Fibroblast of villous mesenchyme (primary cell): Measurements from ENCODE around the gene ROGDI. TPM values are rescaled to one million over a fixed set of nuclear protein-coding genes. Genes with fewer than 3 reads are reported as not detected.

ENCODE experiments used
- DNase-seq: peaks from one replicate; pipeline ENCODE4 v3.0.0-alpha.2; 2010; ENCODE audit warnings: low read depth
- H3K4me3 ChIP-seq: 2 replicates; pipeline ENCODE4 v1.5.1; 2011; ENCODE audit warnings: low read depth, mild to moderate bottlenecking, low read length
- total RNA-seq: library from RNA; depleted of rRNA; stranded (reverse); fragments of >200 nt; gene quantifications from 2 replicates; pipeline ENCODE4 v1.2.3, GENCODE V29; 2012
- TF ChIP-seq, protein P1 (sequence below): IDR thresholded peaks from 2 replicates; pipeline ENCODE4 v1.5.1; 2012; ENCODE audit warnings: low read depth, mild to moderate bottlenecking, low read length; ENCODE audit not compliant: insufficient read depth

Gene ROGDI
- total RNA-seq, 1 donor, result 20.7 TPM

DNA sequence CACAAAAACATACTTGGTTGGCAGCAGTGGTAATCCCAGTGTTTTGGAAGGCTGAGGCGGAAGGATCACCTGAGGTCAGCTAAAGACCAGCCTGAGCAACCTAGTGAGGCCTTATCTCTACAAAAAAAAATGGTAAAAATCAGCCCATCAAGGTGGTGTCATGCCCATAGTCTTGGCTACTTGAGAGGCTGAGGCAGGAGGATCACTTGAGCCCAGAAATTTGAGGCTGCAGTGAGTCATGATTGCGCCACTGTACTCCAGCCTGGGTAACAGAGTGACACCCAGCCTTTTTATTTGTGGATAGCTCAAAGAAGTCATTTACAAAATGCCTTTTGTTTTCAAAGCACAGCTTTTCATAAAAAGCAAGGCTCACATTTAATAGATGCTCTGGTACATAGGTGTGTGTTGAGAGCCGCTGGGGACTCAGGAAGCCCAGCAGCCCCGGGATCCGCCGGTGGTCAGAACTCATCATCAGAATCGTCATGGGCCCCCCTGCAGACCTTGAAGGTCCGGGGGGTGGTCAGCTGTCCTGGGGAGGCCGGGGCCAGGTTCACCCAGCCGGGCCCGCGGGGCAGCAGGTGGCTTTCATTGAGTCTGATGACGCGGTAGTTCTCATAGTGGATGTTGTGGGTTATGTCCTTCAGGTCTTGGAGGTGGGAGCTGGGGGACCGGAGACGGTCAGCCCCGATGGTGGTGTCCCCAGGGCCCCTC, 24.9 kb downstream of the ROGDI start:
- DNase-seq, result no peak
- no peak overlapping the region for H3K4me3 ChIP-seq
- TF ChIP-seq, protein P1, sequence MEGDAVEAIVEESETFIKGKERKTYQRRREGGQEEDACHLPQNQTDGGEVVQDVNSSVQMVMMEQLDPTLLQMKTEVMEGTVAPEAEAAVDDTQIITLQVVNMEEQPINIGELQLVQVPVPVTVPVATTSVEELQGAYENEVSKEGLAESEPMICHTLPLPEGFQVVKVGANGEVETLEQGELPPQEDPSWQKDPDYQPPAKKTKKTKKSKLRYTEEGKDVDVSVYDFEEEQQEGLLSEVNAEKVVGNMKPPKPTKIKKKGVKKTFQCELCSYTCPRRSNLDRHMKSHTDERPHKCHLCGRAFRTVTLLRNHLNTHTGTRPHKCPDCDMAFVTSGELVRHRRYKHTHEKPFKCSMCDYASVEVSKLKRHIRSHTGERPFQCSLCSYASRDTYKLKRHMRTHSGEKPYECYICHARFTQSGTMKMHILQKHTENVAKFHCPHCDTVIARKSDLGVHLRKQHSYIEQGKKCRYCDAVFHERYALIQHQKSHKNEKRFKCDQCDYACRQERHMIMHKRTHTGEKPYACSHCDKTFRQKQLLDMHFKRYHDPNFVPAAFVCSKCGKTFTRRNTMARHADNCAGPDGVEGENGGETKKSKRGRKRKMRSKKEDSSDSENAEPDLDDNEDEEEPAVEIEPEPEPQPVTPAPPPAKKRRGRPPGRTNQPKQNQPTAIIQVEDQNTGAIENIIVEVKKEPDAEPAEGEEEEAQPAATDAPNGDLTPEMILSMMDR, result no peak

DNA sequence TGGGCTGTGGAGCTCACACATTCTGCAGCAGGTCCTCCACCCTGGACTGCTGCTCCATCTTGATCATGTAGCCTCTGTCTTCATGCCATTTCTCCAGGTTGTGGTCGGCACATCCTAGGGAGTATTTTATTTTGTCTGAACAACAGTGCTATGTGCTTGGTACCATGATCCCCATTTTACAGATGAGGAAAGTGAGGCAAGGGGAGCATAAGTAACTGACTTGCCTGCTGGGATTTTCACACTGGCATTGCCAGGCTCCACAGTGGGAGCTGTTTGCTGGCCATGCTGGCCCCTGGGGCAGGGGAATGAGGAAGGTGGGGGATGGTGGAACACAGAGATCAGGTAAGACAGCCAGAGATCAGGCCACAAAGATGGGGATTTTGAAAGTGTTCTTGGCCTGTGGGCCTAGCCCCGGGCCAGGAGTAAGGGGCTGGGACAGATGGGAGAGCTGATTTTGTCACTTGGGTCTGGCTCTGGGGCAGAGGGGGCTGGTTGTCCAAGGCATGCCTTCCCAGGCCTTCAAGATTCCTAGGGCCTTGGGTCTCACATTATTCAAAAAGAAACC, 26.2 kb downstream of the ROGDI start:
- no peak for DNase-seq
- TF ChIP-seq, protein P1, result no peak
- no peak overlapping the region for H3K4me3 ChIP-seq

DNA sequence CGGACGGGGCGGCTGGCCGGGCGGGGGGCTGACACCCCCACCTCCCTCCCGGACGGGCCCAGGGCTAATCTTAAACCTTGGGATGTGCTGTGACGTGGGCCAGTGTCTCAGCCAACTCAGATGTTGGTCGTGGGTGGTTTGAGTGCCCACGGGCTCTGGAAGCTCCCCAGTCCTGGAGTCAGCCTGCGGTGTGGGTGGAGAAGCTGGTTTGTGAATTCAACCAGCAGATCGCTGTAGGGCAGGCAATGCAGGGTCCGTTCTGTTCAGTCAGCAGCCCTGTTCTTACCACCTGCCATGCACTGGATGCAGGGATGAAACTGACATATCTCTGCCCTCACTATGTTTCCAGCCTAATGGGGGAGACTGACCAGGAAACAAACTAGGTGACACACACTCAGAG, 27.4 kb downstream of the ROGDI start:
- DNase-seq, result no peak
- TF ChIP-seq, protein P1, result no peak
- no peak overlapping the region for H3K4me3 ChIP-seq

DNA sequence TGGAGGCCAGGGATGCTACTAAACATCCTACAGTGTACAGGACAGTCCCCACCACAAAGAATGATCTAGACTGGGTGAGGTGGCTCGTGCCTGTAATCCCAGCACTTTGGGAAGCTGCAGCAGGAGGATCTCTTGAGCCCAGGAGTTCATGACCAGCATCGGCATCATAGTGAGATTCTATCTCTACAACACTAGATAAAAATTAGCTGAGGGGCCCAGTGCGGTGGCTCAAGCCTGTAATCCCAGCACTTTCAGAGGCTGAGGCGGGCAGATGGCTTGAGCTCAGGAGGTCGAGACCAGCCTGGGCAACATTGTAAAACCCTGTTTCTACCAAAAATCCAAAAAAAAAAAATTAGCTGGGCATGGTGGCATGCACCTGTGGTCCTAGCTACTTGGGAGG, 30.1 kb downstream of the ROGDI start:
- no peak for DNase-seq
- H3K4me3 ChIP-seq, result no peak overlapping the region
- TF ChIP-seq, protein P1, result no peak

DNA sequence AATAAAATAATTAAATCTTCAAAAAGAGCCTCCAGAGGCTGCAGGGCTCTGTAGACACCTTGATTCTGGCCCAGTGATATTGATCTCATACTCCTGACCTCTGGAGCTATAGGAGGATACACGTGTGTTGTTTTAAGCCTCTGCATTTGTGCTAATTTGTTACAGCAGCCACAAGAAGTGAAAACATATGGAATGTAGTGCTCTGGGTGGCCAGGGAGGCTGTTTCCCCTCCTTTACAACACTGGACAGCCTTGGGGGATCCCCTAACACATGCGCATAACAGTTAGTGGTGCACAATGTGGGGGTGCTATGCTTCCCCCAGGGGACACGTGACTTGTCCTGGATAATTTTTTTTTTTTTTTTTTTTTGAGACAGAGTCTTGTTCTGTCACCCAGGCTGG, 30.8 kb downstream of the ROGDI start:
- TF ChIP-seq, protein P1, result no peak
- H3K4me3 ChIP-seq, result no peak overlapping the region
- DNase-seq, result no peak

DNA sequence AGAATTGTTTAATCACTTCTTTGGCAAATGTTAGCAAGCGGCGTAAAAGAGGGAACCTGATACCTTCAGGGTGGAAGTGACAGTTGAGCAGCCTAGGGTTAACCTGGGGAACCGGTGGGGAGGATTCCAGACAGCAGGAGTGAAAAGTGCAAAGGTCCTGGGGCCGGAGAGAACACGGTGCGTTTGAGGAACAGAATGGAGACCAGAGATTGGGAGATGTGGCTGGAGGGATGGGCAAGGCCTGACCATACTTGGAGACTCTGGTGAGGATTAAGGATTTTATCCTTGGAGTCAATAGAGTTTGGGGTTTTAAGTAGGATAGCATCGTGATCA, 33.2 kb downstream of the ROGDI start:
- TF ChIP-seq, protein P1, result no peak
- H3K4me3 ChIP-seq, result no peak overlapping the region
- DNase-seq, result no peak
